ENCODE results near the gene MAP3K7. TPM values are rescaled to one million over a fixed set of nuclear protein-coding genes. Genes with fewer than 3 reads are reported as not detected.

MAP3K7 gene
- total and polyA plus RNA-seq, 11 donors = 9.6 to 26.1 (median 18.0) TPM

- ATAC-seq = no peak
- TF ChIP-seq POLR2A (IDR thresholded peaks at IDR 0.05) (no peak), CTCF (IDR thresholded peaks at IDR 0.05) (no peak)
Measured at GRCh38 chr6:90477366-90477765, 109.5 kb downstream of the MAP3K7 start.

GRCh38 chr6:90472716-90473115, 114.2 kb downstream of the MAP3K7 start:
- Histone ChIP-seq H3K27me3 (no peaks in the 10 kb centered on the region), H3K9me3 (no peaks in the 10 kb centered on the region), H3K36me3 (no peaks in the 10 kb centered on the region), H3K4me3 (no peak overlapping the region), H3K4me1 (peaks cover 0 to 9% (median 0%) of the 10 kb centered on the region in 12 donors), H3K27ac (no peak overlapping the region)
- 86 to 91% (median 89%) methylated on average over 9 of the region's 9 CpGs for WGBS, 4 donors
- DNase-seq (no peak), ATAC-seq (no peak)
- TF ChIP-seq POLR2A (IDR thresholded peaks at IDR 0.05) (no peak), CTCF (IDR thresholded peaks at IDR 0.05) (no peak)
- intact Hi-C loops (cut with DNase I) = loop anchor here in 5 of 10 donors (10.0 kb wide), 5 partner anchors 78 to 498 kb away; partner anchors contain the start of gene BACH2 (in 1 of the 5)

More at GRCh38 chr6:90477366-90477765, 109.5 kb downstream of the MAP3K7 start:
- Histone ChIP-seq H3K9me3 (no peaks in the 10 kb centered on the region), H3K27ac (no peak overlapping the region), H3K4me3 (no peak overlapping the region), H3K27me3 (no peaks in the 10 kb centered on the region), H3K36me3 (no peaks in the 10 kb centered on the region), H3K4me1 (peaks cover 0 to 16% (median 2%) of the 10 kb centered on the region in 12 donors)
- intact Hi-C loops (cut with DNase I) = loop anchor here in 9 of 10 donors (2.0 to 10.0 kb wide), 10 partner anchors 83 to 510 kb away; partner anchors contain the start of gene BACH2 (in 6 of the 9)
- DNase-seq = no peak
- WGBS, 4 donors = 73 to 93% (median 84%) methylated on average over 4 of the region's 4 CpGs

- Histone ChIP-seq H3K27ac (no peak overlapping the region), H3K9me3 (no peaks in the 10 kb centered on the region), H3K27me3 (no peaks in the 10 kb centered on the region), H3K4me1 (peaks cover 0 to 9% (median 0%) of the 10 kb centered on the region in 12 donors), H3K36me3 (no peaks in the 10 kb centered on the region), H3K4me3 (no peak overlapping the region)
- 42 to 54% (median 44%) methylated on average over 4 of the region's 4 CpGs for WGBS, 4 donors
- intact Hi-C loops (cut with DNase I) = loop anchor here in 5 of 10 donors (10.0 kb wide), 5 partner anchors 76 to 496 kb away; partner anchors contain the start of gene BACH2 (in 1 of the 5)
- no peak for TF ChIP-seq POLR2A (IDR thresholded peaks at IDR 0.05)
- TF ChIP-seq CTCF (IDR thresholded peaks at IDR 0.05) = no peak
- ATAC-seq (no peak), DNase-seq (no peak)
Measured at GRCh38 chr6:90471263-90471662, 115.6 kb downstream of the MAP3K7 start.

GRCh38 chr6:90469906-90470305, 117.0 kb downstream of the MAP3K7 start:
- no peak overlapping the region for H3K27ac ChIP-seq
- ATAC-seq = no peak
- no peak overlapping the region for H3K4me3 ChIP-seq
- no peaks in the 10 kb centered on the region for H3K9me3 ChIP-seq
- no peak for DNase-seq
- TF ChIP-seq POLR2A (IDR thresholded peaks at IDR 0.05) = no peak
- no peak for TF ChIP-seq CTCF (IDR thresholded peaks at IDR 0.05)
- intact Hi-C loops (cut with DNase I) = loop anchor here in 5 of 10 donors (10.0 kb wide), 5 partner anchors 75 to 495 kb away; partner anchors contain the start of gene BACH2 (in 1 of the 5)
- H3K27me3 ChIP-seq = no peaks in the 10 kb centered on the region
- no peaks in the 10 kb centered on the region for H3K36me3 ChIP-seq
- H3K4me1 ChIP-seq = peaks cover 0 to 9% (median 0%) of the 10 kb centered on the region in 12 donors
- WGBS, 4 donors = 81 to 89% (median 82%) methylated on average over 2 of the region's 2 CpGs
